Dendritic cell treated with granulocyte-macrophage colony-stimulating factor and Interleukin-4, amounts not matched to agents 40 ng/mL and 50 ng/mL, for 4 days (primary cell): ENCODE results near the gene SHISA9.

ENCODE experiments used
- H3K27ac Mint-ChIP-seq: one replicate; pipeline ENCODE4 v1.8.0; 2022; ENCODE audit warnings: mild to moderate bottlenecking, mixed read lengths
- H3K27me3 Mint-ChIP-seq: one replicate; pipeline ENCODE4 v1.8.0; 2022; ENCODE audit warnings: mild to moderate bottlenecking, mixed read lengths
- H3K36me3 Mint-ChIP-seq: one replicate; pipeline ENCODE4 v1.8.0; 2022; ENCODE audit warnings: low read depth, mixed read lengths
- H3K4me1 Mint-ChIP-seq: one replicate; pipeline ENCODE4 v1.8.0; 2022; ENCODE audit warnings: low read depth, mixed read lengths
- H3K4me3 Mint-ChIP-seq: one replicate; pipeline ENCODE4 v1.8.0; 2022; ENCODE audit warnings: mild to moderate bottlenecking, moderate library complexity, mixed read lengths
- H3K9me3 Mint-ChIP-seq: one replicate; pipeline ENCODE4 v1.8.0; 2022; ENCODE audit warnings: mixed read lengths
- intact Hi-C: fragments of 100-400 bp; cut with micrococcal nuclease; formaldehyde crosslinking; loops from one replicate; pipeline ENCODE4 v1.15.0; 2022

SHISA9 gene

DNA sequence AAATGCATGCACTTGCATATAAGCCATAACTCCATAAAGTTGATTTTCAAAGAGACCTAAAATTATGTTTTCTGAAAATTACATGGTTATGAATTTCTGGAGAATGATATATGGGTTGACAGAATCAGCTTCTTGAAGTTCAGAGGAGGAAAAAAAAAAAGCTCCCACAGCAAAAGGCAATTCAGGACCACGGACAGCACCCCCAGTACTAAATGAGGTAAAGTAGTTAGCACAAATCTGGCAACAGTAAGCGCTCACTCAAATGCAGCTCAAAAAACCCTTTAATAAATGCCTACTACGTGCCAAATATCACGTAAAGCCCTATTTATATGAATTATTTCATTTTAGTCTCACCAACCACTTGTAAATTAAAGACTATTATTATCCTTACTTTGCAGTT, 135.2 kb downstream of the SHISA9 start:
- Mint-ChIP-seq H3K27me3 (no peaks in the 10 kb centered on the region), H3K9me3 (peaks cover 20% of the 10 kb centered on the region), H3K36me3 (no peaks in the 10 kb centered on the region), H3K4me1 (no peaks in the 10 kb centered on the region), H3K4me3 (no peak overlapping the region), H3K27ac (no peak overlapping the region)
- intact Hi-C loops = no loop called here

- Mint-ChIP-seq H3K36me3 (no peaks in the 10 kb centered on the region), H3K27ac (no peak overlapping the region), H3K4me1 (no peaks in the 10 kb centered on the region), H3K9me3 (peaks cover 20% of the 10 kb centered on the region), H3K27me3 (no peaks in the 10 kb centered on the region), H3K4me3 (no peak overlapping the region)
- intact Hi-C loops = no loop called here
Observed at GRCh38 chr16:13038591-13038990, 137.2 kb downstream of the SHISA9 start.

GRCh38 chr16:13039526-13039925, 138.1 kb downstream of the SHISA9 start:
- peaks cover 20% of the 10 kb centered on the region for H3K9me3 Mint-ChIP-seq
- H3K36me3 Mint-ChIP-seq = no peaks in the 10 kb centered on the region
- no peaks in the 10 kb centered on the region for H3K27me3 Mint-ChIP-seq
- H3K27ac Mint-ChIP-seq = no peak overlapping the region
- intact Hi-C loops = no loop called here
- H3K4me3 Mint-ChIP-seq = no peak overlapping the region
- H3K4me1 Mint-ChIP-seq = no peaks in the 10 kb centered on the region

GRCh38 chr16:13041180-13041579, 139.8 kb downstream of the SHISA9 start:
- H3K4me1 Mint-ChIP-seq = no peaks in the 10 kb centered on the region
- intact Hi-C loops = no loop called here
- H3K9me3 Mint-ChIP-seq = peaks cover 20% of the 10 kb centered on the region
- H3K27ac Mint-ChIP-seq = no peak overlapping the region
- no peaks in the 10 kb centered on the region for H3K27me3 Mint-ChIP-seq
- no peaks in the 10 kb centered on the region for H3K36me3 Mint-ChIP-seq
- no peak overlapping the region for H3K4me3 Mint-ChIP-seq

- Mint-ChIP-seq H3K4me1 (no peaks in the 10 kb centered on the region), H3K36me3 (no peaks in the 10 kb centered on the region), H3K27me3 (no peaks in the 10 kb centered on the region), H3K9me3 (peaks cover 20% of the 10 kb centered on the region), H3K4me3 (no peak overlapping the region), H3K27ac (no peak overlapping the region)
- intact Hi-C loops = no loop called here
Observed at GRCh38 chr16:13041646-13042290, 140.4 kb downstream of the SHISA9 start.

- intact Hi-C loops = no loop called here
Observed at GRCh38 chr16:13042291-13042685, 140.9 kb downstream of the SHISA9 start.

DNA sequence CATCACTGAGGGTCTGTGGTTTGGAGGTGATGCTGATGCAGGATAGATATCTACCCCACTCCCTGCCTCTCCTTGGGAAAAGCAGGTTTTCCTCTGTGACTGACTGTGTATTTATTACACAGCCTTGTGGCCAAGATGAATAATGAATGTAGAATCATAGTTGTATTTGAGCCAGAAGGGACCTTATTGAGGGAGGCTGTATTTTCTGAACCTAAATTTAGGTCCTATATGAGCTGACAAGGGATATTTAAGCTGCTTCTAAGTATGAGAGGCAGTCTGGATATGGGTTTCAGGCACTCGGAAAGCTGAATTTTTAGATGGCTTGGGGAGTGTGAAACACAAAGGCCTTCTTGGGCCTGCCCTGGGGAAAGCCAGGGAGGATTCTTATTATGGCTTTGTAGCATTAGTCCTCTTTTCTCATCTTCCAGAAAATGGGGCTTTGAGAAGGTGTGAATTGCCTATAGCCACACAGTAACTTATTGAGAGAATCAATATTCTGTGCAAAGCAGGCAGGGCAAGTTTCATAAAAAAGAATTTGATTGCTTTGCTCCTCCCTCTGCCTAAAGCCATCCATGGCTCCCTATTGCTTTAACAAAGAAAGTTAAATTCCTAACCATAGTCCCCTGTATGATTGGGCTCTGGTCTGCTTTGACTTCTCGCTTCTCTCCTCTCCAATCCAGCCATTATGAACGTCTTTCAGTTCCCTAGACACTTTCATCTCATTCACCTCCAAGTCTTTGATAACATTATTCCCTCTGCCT, 144.8 kb downstream of the SHISA9 start:
- H3K4me3 Mint-ChIP-seq = no peak overlapping the region
- intact Hi-C loops = no loop called here
- no peaks in the 10 kb centered on the region for H3K36me3 Mint-ChIP-seq
- peaks cover 9% of the 10 kb centered on the region for H3K9me3 Mint-ChIP-seq
- H3K27ac Mint-ChIP-seq = no peak overlapping the region
- H3K4me1 Mint-ChIP-seq = no peaks in the 10 kb centered on the region
- no peaks in the 10 kb centered on the region for H3K27me3 Mint-ChIP-seq

More at GRCh38 chr16:13042291-13042685, 140.9 kb downstream of the SHISA9 start:
- Mint-ChIP-seq H3K36me3 (no peaks in the 10 kb centered on the region), H3K9me3 (peaks cover 20% of the 10 kb centered on the region), H3K27ac (no peak overlapping the region), H3K4me3 (no peak overlapping the region), H3K4me1 (no peaks in the 10 kb centered on the region), H3K27me3 (no peaks in the 10 kb centered on the region)

GRCh38 chr16:13047276-13047675, 145.9 kb downstream of the SHISA9 start:
- H3K4me1 Mint-ChIP-seq = no peaks in the 10 kb centered on the region
- H3K27ac Mint-ChIP-seq = no peak overlapping the region
- H3K4me3 Mint-ChIP-seq = no peak overlapping the region
- peaks cover 9% of the 10 kb centered on the region for H3K9me3 Mint-ChIP-seq
- no peaks in the 10 kb centered on the region for H3K36me3 Mint-ChIP-seq
- H3K27me3 Mint-ChIP-seq = no peaks in the 10 kb centered on the region
- intact Hi-C loops = no loop called here

- H3K36me3 Mint-ChIP-seq = no peaks in the 10 kb centered on the region
- no peaks in the 10 kb centered on the region for H3K4me1 Mint-ChIP-seq
- peaks cover 9% of the 10 kb centered on the region for H3K9me3 Mint-ChIP-seq
- H3K4me3 Mint-ChIP-seq = no peak overlapping the region
- no peaks in the 10 kb centered on the region for H3K27me3 Mint-ChIP-seq
- H3K27ac Mint-ChIP-seq = no peak overlapping the region
- intact Hi-C loops = no loop called here
Observed at GRCh38 chr16:13049688-13050087, 148.3 kb downstream of the SHISA9 start.

DNA sequence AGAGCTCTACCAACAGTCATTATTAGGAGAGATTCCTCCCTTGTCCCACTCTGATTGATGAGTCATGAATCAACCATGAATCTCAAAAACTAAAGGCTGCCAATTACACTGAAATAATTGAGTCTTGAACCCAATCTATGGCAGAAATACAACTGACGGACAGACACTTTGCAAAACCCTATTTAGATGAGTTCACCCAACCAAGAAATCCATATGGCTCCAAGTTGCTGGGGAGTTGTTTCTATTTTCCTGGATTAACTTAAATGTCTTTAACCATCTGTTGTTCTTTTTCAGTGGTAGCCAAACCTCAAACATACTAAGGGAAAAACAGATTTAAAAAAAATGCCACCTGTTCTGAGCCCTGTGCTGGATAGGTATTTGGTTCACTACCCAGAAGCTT, 151.0 kb downstream of the SHISA9 start:
- Mint-ChIP-seq H3K9me3 (peaks cover 9% of the 10 kb centered on the region), H3K4me3 (no peak overlapping the region), H3K4me1 (no peaks in the 10 kb centered on the region), H3K27ac (no peak overlapping the region), H3K27me3 (no peaks in the 10 kb centered on the region), H3K36me3 (no peaks in the 10 kb centered on the region)
- intact Hi-C loops = no loop called here

- no peak overlapping the region for H3K27ac Mint-ChIP-seq
- intact Hi-C loops = no loop called here
- H3K9me3 Mint-ChIP-seq = no peaks in the 10 kb centered on the region
- no peaks in the 10 kb centered on the region for H3K4me1 Mint-ChIP-seq
- no peaks in the 10 kb centered on the region for H3K36me3 Mint-ChIP-seq
- no peak overlapping the region for H3K4me3 Mint-ChIP-seq
- H3K27me3 Mint-ChIP-seq = no peaks in the 10 kb centered on the region
Observed at GRCh38 chr16:13055480-13055879, 154.1 kb downstream of the SHISA9 start.

DNA sequence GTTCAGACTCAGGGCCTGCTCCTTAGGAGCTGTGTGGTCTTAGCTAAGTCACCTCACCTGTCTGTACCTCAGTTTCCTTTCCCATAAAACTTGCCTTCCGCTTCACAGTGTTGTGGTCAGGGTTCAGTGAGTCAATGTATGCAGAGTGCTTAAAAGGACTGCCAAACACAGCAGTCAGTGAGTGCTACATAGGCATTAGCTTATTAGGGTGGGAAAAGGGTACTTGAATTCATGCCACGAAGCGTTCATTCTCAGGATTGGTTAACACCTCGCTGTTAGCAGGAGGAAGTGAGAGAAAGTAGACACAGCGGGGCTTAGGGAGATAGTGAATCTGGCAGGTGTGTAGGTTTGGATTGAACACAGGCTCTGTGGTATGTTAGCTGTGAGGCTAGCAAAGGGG, 155.2 kb downstream of the SHISA9 start:
- Mint-ChIP-seq H3K4me3 (no peak overlapping the region), H3K9me3 (no peaks in the 10 kb centered on the region), H3K4me1 (no peaks in the 10 kb centered on the region), H3K27me3 (no peaks in the 10 kb centered on the region), H3K27ac (no peak overlapping the region), H3K36me3 (no peaks in the 10 kb centered on the region)
- intact Hi-C loops = no loop called here

GRCh38 chr16:13060932-13061331, 159.5 kb downstream of the SHISA9 start:
- no peaks in the 10 kb centered on the region for H3K4me1 Mint-ChIP-seq
- no peak overlapping the region for H3K4me3 Mint-ChIP-seq
- H3K9me3 Mint-ChIP-seq = no peaks in the 10 kb centered on the region
- no peak overlapping the region for H3K27ac Mint-ChIP-seq
- intact Hi-C loops = no loop called here
- no peaks in the 10 kb centered on the region for H3K27me3 Mint-ChIP-seq
- no peaks in the 10 kb centered on the region for H3K36me3 Mint-ChIP-seq

- no peaks in the 10 kb centered on the region for H3K4me1 Mint-ChIP-seq
- no peaks in the 10 kb centered on the region for H3K27me3 Mint-ChIP-seq
- no peaks in the 10 kb centered on the region for H3K9me3 Mint-ChIP-seq
- H3K4me3 Mint-ChIP-seq = no peak overlapping the region
- intact Hi-C loops = no loop called here
- H3K27ac Mint-ChIP-seq = no peak overlapping the region
- no peaks in the 10 kb centered on the region for H3K36me3 Mint-ChIP-seq
Observed at GRCh38 chr16:13061691-13062090, 160.3 kb downstream of the SHISA9 start.

DNA sequence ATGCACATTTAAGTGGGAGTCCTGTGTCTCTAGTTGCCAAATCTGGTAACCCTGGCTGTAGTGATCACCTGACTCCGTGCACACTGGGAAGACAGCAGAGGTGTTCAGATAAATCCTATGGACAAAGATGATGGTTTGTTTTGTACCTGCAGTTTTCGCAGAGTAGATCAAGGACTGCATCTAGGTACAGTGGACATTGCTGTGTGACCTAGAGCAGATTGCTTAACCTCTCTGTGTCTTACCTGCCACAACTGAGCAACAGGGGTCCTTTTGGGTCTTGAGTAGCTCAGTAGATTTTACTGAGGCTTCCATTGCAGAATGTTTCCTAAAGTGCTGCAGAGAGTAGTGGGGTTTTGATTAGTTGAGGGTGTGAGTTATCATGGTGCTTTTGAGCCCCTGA, 160.8 kb downstream of the SHISA9 start:
- Mint-ChIP-seq H3K27ac (no peak overlapping the region), H3K27me3 (no peaks in the 10 kb centered on the region), H3K36me3 (no peaks in the 10 kb centered on the region), H3K4me3 (no peak overlapping the region), H3K4me1 (no peaks in the 10 kb centered on the region), H3K9me3 (peaks cover under 1% of the 10 kb centered on the region)
- intact Hi-C loops = no loop called here
